GM12878 (cell line): ENCODE results near the gene ATG9A. TPM values are rescaled to one million over a fixed set of nuclear protein-coding genes. Genes with fewer than 3 reads are reported as not detected.

Source experiments
- ATAC-seq: fragments of 200-7000 bp; cut with Tn5 transposase; 3 replicates; pipeline ENCODE4 v1.9.1; 2020; ENCODE audit warnings: mild to moderate bottlenecking, moderate library complexity
- BruUV-seq: library from RNA; stranded (reverse); fragments of 400-500 nt; replicated peaks from 2 replicates; lab custom pipeline; 2021; lab: Mats Ljungman, UMichigan
- CTCF ChIA-PET: fragments of 300-600 bp; sonication (Branson Sonifier 250); formaldehyde crosslinking; extraction: SDS; loops from one replicate; lab custom pipeline; 2021; ENCODE audit warnings: inconsistent platforms; lab: Yijun Ruan, JAX
- POLR2A ChIA-PET: fragments of 350-600 bp; formaldehyde crosslinking; extraction: SDS; loops from one replicate; lab custom pipeline; 2021; ENCODE audit warnings: inconsistent platforms; lab: Charles Lee
- RAD21 ChIA-PET: fragments of 300-600 bp; sonication (Branson Sonifier 250); formaldehyde crosslinking; loops from one replicate; lab custom pipeline; 2023; ENCODE audit warnings: antibody characterized with exemption; ENCODE audit not compliant: unreplicated experiment; lab: Charles Lee
- SMC1A ChIA-PET: fragments of 300-600 bp; sonication (Branson Sonifier 250); formaldehyde crosslinking; loops from one replicate; lab custom pipeline; 2023; ENCODE audit not compliant: unreplicated experiment, uncharacterized antibody; lab: Charles Lee
- DNase-seq: peaks from one replicate; pipeline ENCODE4 v3.0.0-alpha.2; 2011; ENCODE audit warnings: low read depth, low spot score
- FAIRE-seq: peaks from 3 replicates; lab custom pipeline; 2011; peaks lifted over from hg19 to GRCh38; lab: Jason Lieb, UNC
- H2AFZ ChIP-seq: 2 replicates; pipeline ENCODE4 v1.6.0; 2011; ENCODE audit warnings: low read depth, low read length, control low read depth; ENCODE audit not compliant: control insufficient read depth
- H3K27ac ChIP-seq: 2 replicates; pipeline ENCODE4 v1.5.1; 2011; ENCODE audit warnings: control low read depth; ENCODE audit not compliant: control insufficient read depth, insufficient read depth
- H3K27me3 ChIP-seq, 2 experiments: replicated peaks in 1 of 2; 2 replicates each; pipeline versions ENCODE4 v1.6.0 to v1.6.1; 2011; ENCODE audit warnings: low read length in 1 of 2; ENCODE audit not compliant: control insufficient read depth in 2 of 2, insufficient read depth in 2 of 2
- H3K36me3 ChIP-seq, 2 experiments: 2 replicates each; pipeline ENCODE4 v1.5.1; 2011; ENCODE audit warnings: low read length in 1 of 2; ENCODE audit not compliant: control insufficient read depth in 2 of 2, insufficient read depth in 2 of 2
- H3K4me1 ChIP-seq: 2 replicates; pipeline ENCODE4 v1.6.1; 2011; ENCODE audit warnings: mild to moderate bottlenecking, low read length, moderate library complexity, mixed read lengths; ENCODE audit not compliant: control insufficient read depth, insufficient read depth
- H3K4me2 ChIP-seq: 2 replicates; pipeline ENCODE4 v1.6.0; 2011; ENCODE audit warnings: control low read depth; ENCODE audit not compliant: control insufficient read depth, insufficient read depth
- H3K4me3 ChIP-seq: fragments of 200-600 bp; sonication (generic); 2 replicates; pipeline ENCODE4 v1.5.1; 2016
- H3K79me2 ChIP-seq: 2 replicates; pipeline ENCODE4 v1.6.0; 2011; ENCODE audit warnings: low read length; ENCODE audit not compliant: control insufficient read depth, insufficient read depth
- H3K9ac ChIP-seq: 2 replicates; pipeline ENCODE4 v1.8.0; 2011; ENCODE audit warnings: low read length, control low read depth, mixed read lengths; ENCODE audit not compliant: control insufficient read depth, insufficient read depth
- H3K9me3 ChIP-seq: replicated peaks from 3 replicates; pipeline ENCODE4 v1.5.1; 2011; ENCODE audit warnings: mild to moderate bottlenecking, low read length; ENCODE audit not compliant: control insufficient read depth, insufficient read depth
- H4K20me1 ChIP-seq: 2 replicates; pipeline ENCODE4 v1.6.0; 2011; ENCODE audit not compliant: control insufficient read depth, insufficient read depth
- BHLHE40 ChIP-seq, 2 experiments: fragments of 450-650 bp in 1 of 2; IDR thresholded peaks; 2 replicates each; pipeline ENCODE4 v1.6.1; 2011 to 2017; ENCODE audit warnings: low read depth in 2 of 2, borderline replicate concordance in 1 of 2, improper control_type of control experiment in 1 of 2, low read length in 1 of 2, mild to moderate bottlenecking in 1 of 2
- HCFC1 ChIP-seq: fragments of 150-350 bp; IDR thresholded peaks from 2 replicates; pipeline ENCODE4 v1.6.1; 2014; ENCODE audit warnings: low read length
- HDAC6 ChIP-seq: fragments of 200-600 bp; sonication (generic); IDR thresholded peaks from one replicate; pipeline ENCODE4 v1.8.0; 2017; ENCODE audit warnings: antibody characterized with exemption; ENCODE audit not compliant: unreplicated experiment
- MEF2A ChIP-seq: IDR thresholded peaks from 2 replicates; pipeline ENCODE4 v1.6.1; 2011; ENCODE audit warnings: low read depth, mild to moderate bottlenecking, low read length, moderate library complexity; ENCODE audit not compliant: insufficient read depth
- NFYB ChIP-seq: IDR thresholded peaks from 2 replicates; pipeline ENCODE4 v1.6.1; 2011; ENCODE audit warnings: low read depth, mild to moderate bottlenecking, low read length, improper control_type of control experiment, moderate library complexity; ENCODE audit not compliant: insufficient read depth
- NKRF ChIP-seq: fragments of 450-650 bp; conservative IDR thresholded peaks from 2 replicates; pipeline ENCODE4 v1.6.1; 2017; ENCODE audit warnings: mild to moderate bottlenecking, moderate library complexity
- RB1 ChIP-seq: fragments of 450-650 bp; formaldehyde crosslinking; IDR thresholded peaks from 2 replicates; pipeline ENCODE4 v1.6.1; 2017; ENCODE audit warnings: mild to moderate bottlenecking, borderline replicate concordance
- RUNX3 ChIP-seq: IDR thresholded peaks from 2 replicates; pipeline ENCODE4 v1.6.1; 2012; ENCODE audit warnings: low read length, inconsistent platforms
- SPI1 ChIP-seq: IDR thresholded peaks from 2 replicates; pipeline ENCODE4 v1.6.1; 2011; ENCODE audit warnings: low read depth, mild to moderate bottlenecking, low read length, moderate library complexity, borderline replicate concordance; ENCODE audit not compliant: insufficient read depth
- WGBS: methylation state at CpG from one replicate; pipeline ENCODE4 v1.1.6; 2016; ENCODE audit warnings: low lambda C conversion rate; ENCODE audit not compliant: insufficient replicate concordance, insufficient coverage; ENCODE audit errors: missing lambda C conversion rate; 5-methylcytosine and 5-hydroxymethylcytosine counted together
- in situ Hi-C: fragments of 300-500 bp; cut with MboI; formaldehyde crosslinking; loops from 9 replicates; pipeline ENCODE4 v1.14.3; 2018; ENCODE audit warnings: mixed read lengths
- intact Hi-C: fragments of 100-400 bp; cut with micrococcal nuclease; formaldehyde crosslinking; loops from one replicate; pipeline ENCODE4 v1.14.2; 2022; ENCODE audit not compliant: unreplicated experiment
- polyA plus RNA-seq, 11 experiments: library from polyadenylated mRNA; depleted of rRNA in 4 of 11; unstranded in 6 of 11; stranded (reverse) in 5 of 11; fragments of >200 nt; fragmentation: Nextera tagmentation in 4 of 11; fragmentation: Illumina TruSeq in 1 of 11; extraction: Ambion mirVana in 4 of 11; extraction: Trizol in 1 of 11; gene quantifications; 1 replicate in 1 of 11; 2 replicates in 10 of 11; pipeline versions ENCODE4 v1.2.1 to v1.2.3, GENCODE V29; 2011 to 2016; ENCODE audit warnings: inconsistent platforms in 2 of 11, missing spikeins in 2 of 11, low read depth in 1 of 11
- total RNA-seq, 4 experiments: library from RNA; depleted of rRNA in 3 of 4; stranded (reverse); fragments of >200 nt in 3 of 4; fragmentation: Illumina TruSeq in 1 of 4; extraction: Trizol in 1 of 4; gene quantifications; 2 replicates each; pipeline versions ENCODE4 v1.2.1 to v1.2.3, GENCODE V29; 2013 to 2021

ATG9A gene
- total and polyA plus RNA-seq, 10 of the 15 experiments (the other 5 are each of a cell fraction or from before 2014, with no cell fraction given) = 0.16 to 37.5 (median 14.6) TPM; not detected in 1

GRCh38 chr2:219228041-219228910 lies 1.2 kb downstream of the ATG9A start:
- H3K27ac ChIP-seq = peak overlapping the region; percentile 87
- H4K20me1 ChIP-seq = no peaks in the 10 kb centered on the region
- FAIRE-seq (no peak), DNase-seq (no peak), ATAC-seq (no peak)
- 0 out of 2 replicates have a peak, but pooled peaks have one; percentile 8 for TF ChIP-seq SPI1
- TF ChIP-seq BHLHE40 (IDR thresholded peaks at IDR 0.05; ENCODE audit: borderline replicate concordance in 1 of 2, low read depth in 2 of 2, low read length in 1 of 2) = no peak
- peaks cover 44% of the 10 kb centered on the region for H3K79me2 ChIP-seq
- H3K4me3 ChIP-seq = peak overlapping the region; percentile 97
- H3K4me2 ChIP-seq = peak overlapping the region; percentile 38
- POLR2A ChIA-PET = interaction anchor here (0.6 to 3.5 kb wide), 17 partner anchors 8 to 343 kb away, joined by 3 to 45 read pairs (median 4); partner anchors contain the start of genes ABCB6, DNAJB2, DNPEP and GLB1L
- in situ Hi-C loops = no loop called here
- CTCF ChIA-PET = interaction anchor here (0.7 to 2.8 kb wide), 8 partner anchors 9 to 898 kb away, joined by 3 to 16 read pairs (median 7); partner anchors contain the start of gene ABCB6
- H3K36me3 ChIP-seq = peaks cover 4 to 28% of the 10 kb centered on the region in 2 experiments
- WGBS = 28% methylated on average over 7 of the region's 7 CpGs
- H3K9me3 ChIP-seq = no peaks in the 10 kb centered on the region
- BruUV-seq = no TSS peak
- H2AFZ ChIP-seq = no peak overlapping the region
- SMC1A ChIA-PET = interaction anchor here (0.8 to 2.7 kb wide), 8 partner anchors 9 to 69 kb away, joined by 3 to 22 read pairs (median 8); partner anchors contain the start of genes ABCB6, GLB1L, STK16 and TUBA4B
- H3K9ac ChIP-seq = peak overlapping the region; percentile 92
- intact Hi-C loops = loop anchor here (2.0 kb wide), 1 partner anchor 25 kb away; the partner anchor contains the start of genes TUBA4A and TUBA4B
- no peaks in the 10 kb centered on the region for H3K27me3 ChIP-seq
- peaks cover 15% of the 10 kb centered on the region for H3K4me1 ChIP-seq
- RAD21 ChIA-PET = interaction anchor here (0.5 to 2.6 kb wide), 11 partner anchors 10 to 67 kb away, joined by 3 to 13 read pairs (median 4); partner anchors contain the start of genes ABCB6 and TUBA4A

GRCh38 chr2:219225350-219225749 lies 4.1 kb downstream of the ATG9A start:
- Histone ChIP-seq H3K36me3 (peaks cover 13 to 23% of the 10 kb centered on the region in 2 experiments), H3K9ac (no peak overlapping the region), H4K20me1 (no peaks in the 10 kb centered on the region), H3K4me2 (no peak overlapping the region), H3K4me1 (peaks cover 15% of the 10 kb centered on the region), H3K9me3 (no peaks in the 10 kb centered on the region), H3K27ac (no peak overlapping the region), H2AFZ (no peak overlapping the region), H3K4me3 (no peak overlapping the region), H3K79me2 (peaks cover 25% of the 10 kb centered on the region), H3K27me3 (no peaks in the 10 kb centered on the region)
- BruUV-seq = no TSS peak
- ChIA-PET RAD21 (no interaction called here), POLR2A (no interaction called here), CTCF (interaction anchor here (0.6 kb wide), 1 partner anchor 13 kb away, joined by 3 read pairs; no protein-coding TSS in a partner anchor), SMC1A (no interaction called here)
- intact Hi-C loops = no loop called here
- ATAC-seq (no peak), DNase-seq (no peak), FAIRE-seq (no peak)
- 52% methylated on average over 3 of the region's 3 CpGs for WGBS
- in situ Hi-C loops = no loop called here
- no peak for TF ChIP-seq RB1
- TF ChIP-seq NFYB = no peak
- no peak for TF ChIP-seq RUNX3
- TF ChIP-seq HDAC6 = no peak
- no peak for TF ChIP-seq NKRF
- TF ChIP-seq MEF2A = no peak
- no peak for TF ChIP-seq HCFC1
